Measurements from ENCODE around the gene PTBP1. TPM values are rescaled to one million over a fixed set of nuclear protein-coding genes. Genes with fewer than 3 reads are reported as not detected.

PTBP1 gene
- total RNA-seq, 2 experiments from 2014 or later, result 315 to 479 TPM

DNA sequence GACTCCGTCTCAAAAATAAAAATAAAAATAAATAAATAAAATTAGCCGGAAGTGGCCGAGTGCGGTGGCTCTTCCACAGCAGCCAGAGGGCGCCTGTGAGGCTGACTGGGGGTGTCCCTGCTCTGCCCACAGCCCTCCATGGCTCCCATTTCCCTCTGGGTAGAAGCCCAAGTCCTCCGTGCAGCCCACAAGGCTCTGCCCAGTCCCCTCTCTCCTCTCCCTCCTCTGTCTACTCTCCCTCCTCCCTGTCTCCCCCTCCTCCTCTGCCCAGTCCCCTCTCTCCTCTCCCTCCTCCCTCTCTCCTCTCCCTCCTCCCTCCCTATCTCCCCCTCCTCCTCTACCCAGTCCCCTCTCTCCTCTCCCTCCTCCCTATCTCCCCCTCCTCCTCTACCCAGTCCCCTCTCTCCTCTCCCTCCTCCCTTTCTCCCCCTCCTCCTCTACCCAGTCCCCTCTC is 25.9 kb upstream of the PTBP1 start:
- CTCF ChIA-PET (ENCODE audit: unreplicated experiment), result no interaction called here

DNA sequence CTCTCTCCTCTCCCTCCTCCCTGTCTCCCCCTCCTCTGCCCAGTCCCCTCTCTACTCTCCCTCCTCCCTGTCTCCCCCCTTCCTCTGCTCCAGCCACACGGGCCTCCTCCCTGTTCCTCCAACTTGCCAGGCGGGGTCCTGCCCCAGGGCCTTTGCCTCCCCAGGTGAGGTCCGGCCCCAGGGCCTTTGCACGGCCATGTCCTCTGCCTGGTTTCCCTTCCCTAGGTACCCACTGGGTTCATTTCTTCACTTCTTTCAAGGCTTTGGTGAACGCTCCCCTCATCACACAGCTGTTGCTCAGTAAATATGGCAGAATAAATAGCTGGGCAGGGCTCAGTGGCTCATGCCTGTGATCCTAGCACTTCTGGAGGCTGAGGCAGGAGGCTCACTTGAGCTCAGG is 25.2 kb upstream of the PTBP1 start:
- intact Hi-C loops (cut with micrococcal nuclease; ENCODE audit: unreplicated experiment), result no loop called here

More for the DNA sequence above, 25.9 kb upstream of the PTBP1 start:
- H3K27ac ChIP-seq (ENCODE audit: low read depth, low read length, poor library complexity, severe bottlenecking), result no peak overlapping the region
- no peaks in the 10 kb centered on the region for H3K36me3 ChIP-seq (ENCODE audit: insufficient read depth, low read length)
- peak; percentile 45 for DNase-seq (ENCODE audit: low spot score)
- POLR2A ChIA-PET, result no interaction called here
- H3K9me2 ChIP-seq (ENCODE audit: insufficient read depth, low read length), result no peaks in the 10 kb centered on the region
- H4K20me1 ChIP-seq (ENCODE audit: insufficient read depth, low read length), result no peaks in the 10 kb centered on the region
- no peaks in the 10 kb centered on the region for H3K79me2 ChIP-seq (ENCODE audit: insufficient read depth, low read depth, low read length)
- BruUV-seq (replicated peaks), result no TSS peak
- intact Hi-C loops (cut with micrococcal nuclease; ENCODE audit: unreplicated experiment), result loop anchor here (2.0 kb wide), 2 partner anchors 91 to 211 kb away; no protein-coding TSS in a partner anchor
- H2AFZ ChIP-seq (ENCODE audit: low read length), result no peak overlapping the region
- H3K9me3 ChIP-seq (ENCODE audit: low read length), result no peaks in the 10 kb centered on the region
- H3K4me1 ChIP-seq (ENCODE audit: insufficient read depth, low read length, poor library complexity, severe bottlenecking), result no peaks in the 10 kb centered on the region
- TF ChIP-seq EZH2phosphoT487 (IDR thresholded peaks at IDR 0.05; ENCODE audit: borderline replicate concordance, low read depth, low read length), result no peak
- TF ChIP-seq, protein P1, sequence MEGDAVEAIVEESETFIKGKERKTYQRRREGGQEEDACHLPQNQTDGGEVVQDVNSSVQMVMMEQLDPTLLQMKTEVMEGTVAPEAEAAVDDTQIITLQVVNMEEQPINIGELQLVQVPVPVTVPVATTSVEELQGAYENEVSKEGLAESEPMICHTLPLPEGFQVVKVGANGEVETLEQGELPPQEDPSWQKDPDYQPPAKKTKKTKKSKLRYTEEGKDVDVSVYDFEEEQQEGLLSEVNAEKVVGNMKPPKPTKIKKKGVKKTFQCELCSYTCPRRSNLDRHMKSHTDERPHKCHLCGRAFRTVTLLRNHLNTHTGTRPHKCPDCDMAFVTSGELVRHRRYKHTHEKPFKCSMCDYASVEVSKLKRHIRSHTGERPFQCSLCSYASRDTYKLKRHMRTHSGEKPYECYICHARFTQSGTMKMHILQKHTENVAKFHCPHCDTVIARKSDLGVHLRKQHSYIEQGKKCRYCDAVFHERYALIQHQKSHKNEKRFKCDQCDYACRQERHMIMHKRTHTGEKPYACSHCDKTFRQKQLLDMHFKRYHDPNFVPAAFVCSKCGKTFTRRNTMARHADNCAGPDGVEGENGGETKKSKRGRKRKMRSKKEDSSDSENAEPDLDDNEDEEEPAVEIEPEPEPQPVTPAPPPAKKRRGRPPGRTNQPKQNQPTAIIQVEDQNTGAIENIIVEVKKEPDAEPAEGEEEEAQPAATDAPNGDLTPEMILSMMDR (conservative IDR thresholded peaks at IDR 0.05; ENCODE audit: low read length), result peak; percentile 61
- no peak overlapping the region for H3K4me3 ChIP-seq (ENCODE audit: low read depth, low read length, poor library complexity, severe bottlenecking)
- H3K4me2 ChIP-seq (ENCODE audit: low read length), result no peak overlapping the region

More for the DNA sequence above, 25.2 kb upstream of the PTBP1 start:
- no peak overlapping the region for H2AFZ ChIP-seq (ENCODE audit: low read length)
- H3K9me2 ChIP-seq (ENCODE audit: insufficient read depth, low read length), result no peaks in the 10 kb centered on the region
- no peak for TF ChIP-seq EZH2phosphoT487 (IDR thresholded peaks at IDR 0.05; ENCODE audit: borderline replicate concordance, low read depth, low read length)
- TF ChIP-seq, protein P1 (conservative IDR thresholded peaks at IDR 0.05; ENCODE audit: low read length), result no peak
- no peak overlapping the region for H3K4me3 ChIP-seq (ENCODE audit: low read depth, low read length, poor library complexity, severe bottlenecking)
- H3K27ac ChIP-seq (ENCODE audit: low read depth, low read length, poor library complexity, severe bottlenecking), result no peak overlapping the region
- no peak overlapping the region for H3K4me2 ChIP-seq (ENCODE audit: low read length)
- no peaks in the 10 kb centered on the region for H3K4me1 ChIP-seq (ENCODE audit: insufficient read depth, low read length, poor library complexity, severe bottlenecking)
- no peaks in the 10 kb centered on the region for H3K36me3 ChIP-seq (ENCODE audit: insufficient read depth, low read length)
- ChIA-PET CTCF (ENCODE audit: unreplicated experiment) (no interaction called here), POLR2A (no interaction called here)
- no peaks in the 10 kb centered on the region for H3K79me2 ChIP-seq (ENCODE audit: insufficient read depth, low read depth, low read length)
- no peak for DNase-seq (ENCODE audit: low spot score)
- H4K20me1 ChIP-seq (ENCODE audit: insufficient read depth, low read length), result no peaks in the 10 kb centered on the region
- H3K9me3 ChIP-seq (ENCODE audit: low read length), result no peaks in the 10 kb centered on the region
- BruUV-seq (replicated peaks), result no TSS peak

Measured in OCI-LY7 (cell line).